H9 (cell line): ENCODE measurements around the gene AVEN. TPM values are rescaled to one million over a fixed set of nuclear protein-coding genes. Genes with fewer than 3 reads are reported as not detected.

Experiments used
- DNase-seq: peaks from one replicate; pipeline ENCODE4 v3.0.0-alpha.2; 2017
- H2AFZ ChIP-seq: one replicate; pipeline ENCODE4 v1.6.1; 2013; ENCODE audit warnings: mild to moderate bottlenecking, low read length, control low read depth, moderate library complexity
- H2AK5ac ChIP-seq: 2 replicates; pipeline ENCODE4 v1.6.1; 2013; ENCODE audit warnings: low read length, control low read depth, mixed read lengths; ENCODE audit not compliant: insufficient read length
- H2BK120ac ChIP-seq: one replicate; pipeline ENCODE4 v1.6.1; 2013; ENCODE audit warnings: low read depth, mild to moderate bottlenecking, low read length, control low read depth, inconsistent platforms; ENCODE audit not compliant: poor library complexity, severe bottlenecking
- H2BK12ac ChIP-seq: 2 replicates; pipeline ENCODE4 v1.6.1; 2013; ENCODE audit warnings: low read length, control low read depth, mixed read lengths, low read depth; ENCODE audit not compliant: insufficient read length
- H2BK15ac ChIP-seq: 2 replicates; pipeline ENCODE4 v1.6.1; 2013; ENCODE audit warnings: low read depth, low read length, control low read depth
- H2BK20ac ChIP-seq: one replicate; pipeline ENCODE4 v1.6.1; 2013; ENCODE audit warnings: low read depth, mild to moderate bottlenecking, low read length, control low read depth, inconsistent platforms; ENCODE audit not compliant: poor library complexity, severe bottlenecking
- H2BK5ac ChIP-seq: 2 replicates; pipeline ENCODE4 v1.6.1; 2013; ENCODE audit warnings: low read length, control low read depth, mixed read lengths; ENCODE audit not compliant: insufficient read length
- H3K14ac ChIP-seq: 2 replicates; pipeline ENCODE4 v1.6.1; 2013; ENCODE audit warnings: low read length, control low read depth; ENCODE audit not compliant: insufficient read depth
- H3K18ac ChIP-seq: 2 replicates; pipeline ENCODE4 v1.6.1; 2013; ENCODE audit warnings: low read depth, mild to moderate bottlenecking, mixed read lengths, low read length, control low read depth; ENCODE audit not compliant: insufficient read length
- H3K23ac ChIP-seq: 2 replicates; pipeline ENCODE4 v1.6.1; 2013; ENCODE audit warnings: low read length, control low read depth, mixed read lengths, low read depth; ENCODE audit not compliant: insufficient read length
- H3K23me2 ChIP-seq: 2 replicates; pipeline ENCODE4 v1.6.1; 2013; ENCODE audit warnings: low read depth, mild to moderate bottlenecking, mixed read lengths, low read length, control low read depth; ENCODE audit not compliant: insufficient read length, poor library complexity, severe bottlenecking
- H3K27ac ChIP-seq: 2 replicates; pipeline ENCODE4 v1.5.1; 2013; ENCODE audit warnings: low read length, control low read depth, mixed read lengths, low read depth; ENCODE audit not compliant: insufficient read length
- H3K27me3 ChIP-seq: 2 replicates; pipeline ENCODE4 v1.6.1; 2013; ENCODE audit warnings: low read length, control low read depth, inconsistent platforms; ENCODE audit not compliant: insufficient read depth
- H3K4ac ChIP-seq: 2 replicates; pipeline ENCODE4 v1.6.1; 2013; ENCODE audit warnings: low read depth, mild to moderate bottlenecking, control low read depth, inconsistent platforms, low read length, moderate library complexity
- H3K4me1 ChIP-seq: 2 replicates; pipeline ENCODE4 v1.6.1; 2013; ENCODE audit warnings: low read length, control low read depth, inconsistent platforms; ENCODE audit not compliant: insufficient read depth
- H3K4me2 ChIP-seq: 2 replicates; pipeline ENCODE4 v1.6.1; 2013; ENCODE audit warnings: low read length, control low read depth, mixed read lengths; ENCODE audit not compliant: insufficient read length, insufficient read depth
- H3K56ac ChIP-seq: 2 replicates; pipeline ENCODE4 v1.6.1; 2013; ENCODE audit warnings: low read depth, mild to moderate bottlenecking, mixed read lengths, low read length, control low read depth; ENCODE audit not compliant: insufficient read length
- H3K79me1 ChIP-seq: 2 replicates; pipeline ENCODE4 v1.6.1; 2013; ENCODE audit warnings: low read depth, mild to moderate bottlenecking, moderate library complexity, low read length, control low read depth, inconsistent platforms; ENCODE audit not compliant: insufficient read depth, poor library complexity, severe bottlenecking
- H3K79me2 ChIP-seq: 2 replicates; pipeline ENCODE4 v1.6.1; 2013; ENCODE audit warnings: low read length, control low read depth, inconsistent platforms; ENCODE audit not compliant: insufficient read depth
- H3K9ac ChIP-seq: 2 replicates; pipeline ENCODE4 v1.6.1; 2013; ENCODE audit warnings: low read length, control low read depth, mixed read lengths; ENCODE audit not compliant: insufficient read length; ENCODE audit errors: extremely low read depth
- H3K9me3 ChIP-seq: one replicate; pipeline ENCODE4 v1.6.1; 2013; ENCODE audit warnings: low read depth, low read length, inconsistent platforms; ENCODE audit not compliant: control insufficient read depth
- H3T11ph ChIP-seq: one replicate; pipeline ENCODE4 v1.6.1; 2013; ENCODE audit warnings: mild to moderate bottlenecking, low read length, control low read depth, inconsistent platforms
- H4K20me1 ChIP-seq: one replicate; pipeline ENCODE4 v1.6.1; 2013; ENCODE audit not compliant: control insufficient read depth, insufficient read length, insufficient read depth
- H4K5ac ChIP-seq: 2 replicates; pipeline ENCODE4 v1.6.1; 2013; ENCODE audit warnings: low read depth, mild to moderate bottlenecking, mixed read lengths, low read length, control low read depth; ENCODE audit not compliant: insufficient read length
- H4K8ac ChIP-seq: replicated peaks from 2 replicates; pipeline ENCODE4 v1.6.1; 2013; ENCODE audit warnings: low read length, control low read depth, mixed read lengths, low read depth; ENCODE audit not compliant: insufficient read length
- H4K91ac ChIP-seq: 2 replicates; pipeline ENCODE4 v1.6.1; 2013; ENCODE audit warnings: low read depth, mild to moderate bottlenecking, moderate library complexity, mixed read lengths, low read length, control low read depth; ENCODE audit not compliant: insufficient read length
- H3K27ac Mint-ChIP-seq, 3 experiments: 2 replicates in 2 of 3; 3 replicates in 1 of 3; pipeline ENCODE4 v1.8.0; 2020 to 2021; ENCODE audit warnings: mixed read lengths in 3 of 3, mild to moderate bottlenecking in 1 of 3, moderate library complexity in 1 of 3
- H3K27me3 Mint-ChIP-seq: 2 replicates; pipeline ENCODE4 v1.8.0; 2021; ENCODE audit warnings: low read depth, mild to moderate bottlenecking, moderate library complexity, mixed read lengths
- H3K36me3 Mint-ChIP-seq, 3 experiments: 2 replicates in 2 of 3; 3 replicates in 1 of 3; pipeline ENCODE4 v1.8.0; 2020 to 2021; ENCODE audit warnings: low read depth in 3 of 3, mixed read lengths in 3 of 3; ENCODE audit not compliant: insufficient read depth in 1 of 3
- H3K4me1 Mint-ChIP-seq, 2 experiments: 2 replicates each; pipeline ENCODE4 v1.8.0; 2020; ENCODE audit warnings: mixed read lengths in 2 of 2
- H3K4me3 Mint-ChIP-seq, 2 experiments: 2 replicates in 1 of 2; 3 replicates in 1 of 2; pipeline ENCODE4 v1.8.0; 2020 to 2021; ENCODE audit warnings: mild to moderate bottlenecking in 2 of 2, mixed read lengths in 2 of 2, moderate library complexity in 1 of 2
- H3K9me3 Mint-ChIP-seq, 2 experiments: 2 replicates in 1 of 2; 3 replicates in 1 of 2; pipeline ENCODE4 v1.8.0; 2020; ENCODE audit warnings: mild to moderate bottlenecking in 2 of 2, mixed read lengths in 2 of 2, moderate library complexity in 1 of 2
- WGBS: extraction: QIAGEN DNeasy Blood & Tissue Kit; methylation state at CpG from one replicate; pipeline ENCODE4 v1.1.7; 2013; ENCODE audit warnings: missing lambda C conversion rate, low lambda C conversion rate, mixed read lengths; ENCODE audit not compliant: insufficient read length; ENCODE audit errors: extremely low coverage; 5-methylcytosine and 5-hydroxymethylcytosine counted together
- total RNA-seq: library from RNA; stranded (reverse); gene quantifications from 2 replicates; pipeline ENCODE4 v1.2.1, GENCODE V29; 2021
- TF ChIP-seq, protein P1 (sequence below): fragments of 200-600 bp; sonication (generic); conservative IDR thresholded peaks from 3 replicates; pipeline ENCODE4 v1.8.0; 2021; ENCODE audit warnings: antibody characterized with exemption, mild to moderate bottlenecking

Gene AVEN
- total RNA-seq, 1 experiment from 2014 or later, result 16.1 TPM

DNA sequence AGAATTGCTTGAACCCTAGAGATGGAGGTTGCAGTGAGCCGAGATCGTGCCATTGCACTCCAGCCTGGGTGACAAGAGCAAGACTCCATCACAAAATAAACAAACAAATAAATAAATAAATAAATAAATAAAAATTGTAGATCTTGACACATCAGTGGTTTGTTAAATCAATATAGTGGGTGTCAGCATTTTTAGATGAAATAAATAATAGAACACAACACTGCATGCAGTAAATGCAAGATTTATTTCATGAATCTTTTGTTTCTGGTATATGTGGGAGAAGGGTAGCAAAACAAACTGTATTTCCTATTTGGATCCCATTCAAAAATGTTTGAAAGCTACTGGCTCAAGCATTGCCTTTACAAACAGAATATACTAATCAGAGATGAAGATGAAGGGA is 106.3 kb downstream of the AVEN start:
- H4K20me1 ChIP-seq, result no peaks in the 10 kb centered on the region
- H3K27me3 ChIP-seq, result no peaks in the 10 kb centered on the region
- Mint-ChIP-seq H3K27me3 (no peaks in the 10 kb centered on the region), H3K9me3 (no peaks in the 10 kb centered on the region), H3K4me3 (no peak overlapping the region), H3K27ac (no peak overlapping the region), H3K4me1 (no peaks in the 10 kb centered on the region), H3K36me3 (no peaks in the 10 kb centered on the region)
- no peaks in the 10 kb centered on the region for H3K23me2 ChIP-seq
- H2BK12ac ChIP-seq, result no peak overlapping the region
- H3K56ac ChIP-seq, result no peak overlapping the region
- H3K14ac ChIP-seq, result no peak overlapping the region
- WGBS, result no CpG with 5 or more reads among the region's 2 CpGs
- no peak overlapping the region for H3T11ph ChIP-seq
- H3K9ac ChIP-seq, result no peak overlapping the region
- TF ChIP-seq, protein P1, sequence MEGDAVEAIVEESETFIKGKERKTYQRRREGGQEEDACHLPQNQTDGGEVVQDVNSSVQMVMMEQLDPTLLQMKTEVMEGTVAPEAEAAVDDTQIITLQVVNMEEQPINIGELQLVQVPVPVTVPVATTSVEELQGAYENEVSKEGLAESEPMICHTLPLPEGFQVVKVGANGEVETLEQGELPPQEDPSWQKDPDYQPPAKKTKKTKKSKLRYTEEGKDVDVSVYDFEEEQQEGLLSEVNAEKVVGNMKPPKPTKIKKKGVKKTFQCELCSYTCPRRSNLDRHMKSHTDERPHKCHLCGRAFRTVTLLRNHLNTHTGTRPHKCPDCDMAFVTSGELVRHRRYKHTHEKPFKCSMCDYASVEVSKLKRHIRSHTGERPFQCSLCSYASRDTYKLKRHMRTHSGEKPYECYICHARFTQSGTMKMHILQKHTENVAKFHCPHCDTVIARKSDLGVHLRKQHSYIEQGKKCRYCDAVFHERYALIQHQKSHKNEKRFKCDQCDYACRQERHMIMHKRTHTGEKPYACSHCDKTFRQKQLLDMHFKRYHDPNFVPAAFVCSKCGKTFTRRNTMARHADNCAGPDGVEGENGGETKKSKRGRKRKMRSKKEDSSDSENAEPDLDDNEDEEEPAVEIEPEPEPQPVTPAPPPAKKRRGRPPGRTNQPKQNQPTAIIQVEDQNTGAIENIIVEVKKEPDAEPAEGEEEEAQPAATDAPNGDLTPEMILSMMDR, result no peak
- H3K9me3 ChIP-seq, result no peaks in the 10 kb centered on the region
- no peaks in the 10 kb centered on the region for H3K79me1 ChIP-seq
- H3K18ac ChIP-seq, result no peak overlapping the region
- no peak overlapping the region for H3K4me2 ChIP-seq
- H4K91ac ChIP-seq, result no peak overlapping the region
- H3K79me2 ChIP-seq, result no peaks in the 10 kb centered on the region
- H3K27ac ChIP-seq, result no peak overlapping the region
- no peak overlapping the region for H2BK120ac ChIP-seq
- no peak overlapping the region for H4K8ac ChIP-seq
- no peak overlapping the region for H2AK5ac ChIP-seq
- H2BK15ac ChIP-seq, result no peak overlapping the region
- no peaks in the 10 kb centered on the region for H3K4me1 ChIP-seq
- no peak overlapping the region for H4K5ac ChIP-seq
- H2AFZ ChIP-seq, result no peak overlapping the region
- H3K4ac ChIP-seq, result no peak overlapping the region
- no peak overlapping the region for H3K23ac ChIP-seq
- H2BK5ac ChIP-seq, result no peak overlapping the region
- DNase-seq, result no peak
- H2BK20ac ChIP-seq, result no peak overlapping the region
